HG02798 (cell line): ENCODE results near the gene SLC41A3.

Experiments used
- ATAC-seq: cut with Tn5 transposase; IDR thresholded peaks from one replicate; pipeline ENCODE4 v1.9.1; 2021; ENCODE audit warnings: mild to moderate bottlenecking; ENCODE audit not compliant: unreplicated experiment, poor library complexity

Gene SLC41A3

GRCh38 chr3:126033051-126033745, 50.7 kb downstream of the SLC41A3 start:
- ATAC-seq = no peak

- no peak for ATAC-seq
Measured at GRCh38 chr3:126031981-126032471, 51.9 kb downstream of the SLC41A3 start.

DNA sequence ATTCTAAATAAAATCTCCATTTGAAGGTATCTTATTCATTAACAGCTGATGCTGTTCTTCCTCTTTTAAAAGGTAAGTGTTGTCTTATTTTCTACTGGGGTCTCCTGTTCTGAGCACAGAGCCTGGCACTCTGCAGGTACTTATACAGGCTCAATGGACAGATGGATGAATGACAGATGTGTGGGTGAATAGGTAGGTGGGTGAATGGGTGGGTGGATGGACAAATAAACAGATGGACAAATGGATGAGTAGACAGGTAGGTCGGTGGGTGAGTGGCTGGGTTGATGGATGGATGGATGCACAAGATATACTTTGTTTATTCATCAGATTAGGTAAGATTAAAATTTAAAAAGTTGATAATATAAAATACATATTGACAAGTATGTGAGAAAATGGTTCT, 53.5 kb downstream of the SLC41A3 start:
- no peak for ATAC-seq

- no peak for ATAC-seq
Measured at GRCh38 chr3:126029241-126029640, 54.7 kb downstream of the SLC41A3 start.

GRCh38 chr3:126028096-126028495, 55.8 kb downstream of the SLC41A3 start:
- no peak for ATAC-seq

DNA sequence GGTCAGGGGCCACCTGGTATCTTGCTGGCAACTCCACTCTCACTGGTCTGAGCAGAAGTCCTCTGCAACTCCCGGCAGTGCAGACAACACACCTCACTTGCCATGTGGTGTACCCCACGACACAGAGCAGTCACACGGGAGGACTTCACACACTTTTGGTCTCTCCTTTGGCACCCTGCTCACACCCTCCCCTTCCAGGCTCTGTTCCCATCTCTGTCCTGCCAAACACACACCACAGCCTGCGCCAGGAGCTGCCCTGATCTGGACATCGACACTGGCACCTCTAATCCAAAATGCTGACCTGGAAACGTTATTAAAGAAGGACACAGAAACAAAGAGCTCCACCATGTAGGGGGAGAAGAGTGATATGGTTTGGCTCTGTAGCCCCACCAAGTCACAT, 57.2 kb downstream of the SLC41A3 start:
- ATAC-seq = no peak

- no peak for ATAC-seq
Measured at GRCh38 chr3:126026277-126026751, 57.6 kb downstream of the SLC41A3 start.

DNA sequence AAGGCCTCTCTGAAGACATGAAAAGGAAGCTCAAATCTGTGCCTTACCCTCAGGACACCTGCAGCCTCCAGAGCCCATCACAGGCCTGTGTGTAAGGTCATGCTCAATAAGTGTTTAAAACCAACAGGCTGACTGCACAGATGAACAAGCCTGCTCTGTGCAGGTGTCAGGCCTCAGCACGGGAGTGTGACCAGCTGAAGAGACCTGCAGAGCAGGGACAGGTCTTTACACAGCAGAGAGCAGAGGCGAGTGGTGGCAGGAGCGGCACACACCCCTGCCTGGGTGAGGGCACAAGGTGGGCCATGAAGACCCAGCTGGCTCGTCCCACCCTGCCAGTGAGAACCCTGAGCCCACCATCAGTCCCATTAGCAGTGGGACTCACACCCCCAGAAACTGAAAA, 58.1 kb downstream of the SLC41A3 start:
- no peak for ATAC-seq

DNA sequence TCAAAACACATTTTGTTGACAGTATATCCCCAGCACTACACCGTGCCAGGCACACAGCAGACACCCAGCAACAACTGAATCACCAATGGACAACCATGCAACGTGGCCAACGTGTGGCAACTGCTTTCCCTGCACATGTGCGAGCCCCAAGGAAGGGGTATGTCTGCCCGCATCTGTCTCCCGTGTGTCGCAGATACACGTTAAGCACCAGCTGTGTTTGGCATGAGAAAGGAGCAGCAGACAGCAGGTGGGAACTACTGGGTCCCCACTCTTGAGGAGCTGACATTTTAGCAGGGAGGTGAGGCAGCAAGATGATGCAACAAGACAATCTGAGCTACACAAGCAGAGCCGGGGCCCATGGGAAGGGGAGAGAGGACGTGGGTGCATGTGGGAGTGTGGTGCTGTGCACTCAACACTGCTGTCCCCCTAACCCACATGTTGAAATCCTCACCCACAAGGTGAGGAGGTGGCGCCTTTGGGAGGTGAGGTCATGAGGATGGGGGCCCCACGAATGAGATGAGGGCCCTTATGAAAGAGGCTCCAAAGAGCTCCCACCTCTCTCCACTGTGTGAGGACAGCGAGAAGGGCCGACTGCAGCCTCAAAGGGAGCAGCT, 58.7 kb downstream of the SLC41A3 start:
- ATAC-seq = no peak

GRCh38 chr3:126024049-126024854, 59.7 kb downstream of the SLC41A3 start:
- ATAC-seq = no peak

- no peak for ATAC-seq
Measured at GRCh38 chr3:126023390-126023789, 60.5 kb downstream of the SLC41A3 start.

- no peak for ATAC-seq
Measured at GRCh38 chr3:126022741-126023359, 61.1 kb downstream of the SLC41A3 start.

- no peak for ATAC-seq
Measured at GRCh38 chr3:126021702-126022101, 62.2 kb downstream of the SLC41A3 start.

DNA sequence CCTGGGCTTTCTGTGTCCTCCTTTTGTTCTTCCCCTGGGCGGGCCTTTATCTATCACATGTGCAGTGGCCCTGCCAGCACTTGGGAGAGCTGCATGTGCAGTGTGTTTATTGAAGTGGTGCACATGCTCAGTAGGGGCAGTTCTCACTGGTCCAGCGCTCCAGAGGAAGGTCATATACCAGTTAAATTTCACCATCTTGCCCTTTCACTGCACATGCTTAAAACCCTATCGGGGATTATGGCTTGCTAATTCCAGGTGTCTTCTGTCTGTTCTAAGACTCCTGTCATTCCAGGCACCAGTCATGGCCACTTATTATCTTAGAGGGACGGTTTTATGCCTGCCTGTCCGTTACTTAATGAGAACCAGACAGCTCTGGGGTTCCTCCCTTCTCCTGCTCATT, 62.7 kb downstream of the SLC41A3 start:
- ATAC-seq = no peak

GRCh38 chr3:126019683-126020082, 64.2 kb downstream of the SLC41A3 start:
- no peak for ATAC-seq

DNA sequence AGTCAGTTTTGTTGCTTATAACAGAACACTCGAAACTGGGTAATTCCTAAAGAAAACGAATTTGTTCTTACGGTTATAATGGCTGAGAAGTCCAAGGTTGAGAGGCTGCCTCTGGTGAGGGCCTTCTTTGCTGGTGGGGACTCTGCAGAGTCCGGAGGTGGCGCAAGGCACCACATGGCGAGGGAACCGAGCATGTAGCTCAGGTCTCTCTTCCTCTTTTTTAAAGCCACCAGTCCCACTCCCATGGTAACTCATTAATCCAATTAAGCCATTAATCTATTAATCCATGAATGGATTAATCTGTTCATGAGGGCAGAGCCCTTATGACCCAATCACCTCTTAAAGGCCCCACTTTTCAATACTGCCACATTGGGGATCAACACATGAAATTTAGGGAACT, 64.9 kb downstream of the SLC41A3 start:
- ATAC-seq = no peak

- no peak for ATAC-seq
Measured at GRCh38 chr3:126018545-126018944, 65.4 kb downstream of the SLC41A3 start.

DNA sequence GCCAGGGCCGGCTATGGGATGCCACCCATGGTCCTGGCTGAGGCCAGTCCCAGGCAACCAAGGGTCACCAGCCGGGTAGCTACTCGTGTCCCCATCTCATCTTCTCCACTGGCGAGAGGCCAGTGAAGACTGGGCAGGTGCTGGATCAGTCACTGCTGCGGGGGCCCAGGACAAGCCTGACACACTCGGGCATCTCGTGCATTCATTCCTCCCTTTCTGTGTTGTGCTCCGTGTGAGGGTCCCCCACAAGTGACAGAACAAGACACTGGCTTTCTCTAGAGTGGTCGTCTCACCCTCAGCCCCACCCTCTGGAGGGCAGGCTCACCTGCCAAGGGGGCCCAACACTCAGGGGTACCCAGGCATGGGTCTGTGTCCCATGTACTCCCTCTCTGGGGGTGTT, 66.6 kb downstream of the SLC41A3 start:
- ATAC-seq = no peak

- ATAC-seq = no peak
Measured at GRCh38 chr3:126016616-126017015, 67.3 kb downstream of the SLC41A3 start.

- no peak for ATAC-seq
Measured at GRCh38 chr3:126015075-126015474, 68.8 kb downstream of the SLC41A3 start.

GRCh38 chr3:126014252-126014651, 69.7 kb downstream of the SLC41A3 start:
- no peak for ATAC-seq
